MM.1S (cell line): ENCODE results near the gene SPINK9.

Source experiments
- DNase-seq: peaks from one replicate; pipeline ENCODE4 v3.0.0-alpha.2; 2015
- H2AFZ ChIP-seq: fragments of 300-600 bp; sonication (generic); 2 replicates; pipeline ENCODE4 v1.6.0; 2016; ENCODE audit warnings: antibody characterized with exemption, low read length
- H3F3A ChIP-seq: fragments of 300-600 bp; sonication (generic); 2 replicates; pipeline ENCODE4 v1.6.1; 2016; ENCODE audit warnings: mild to moderate bottlenecking, antibody characterized with exemption, low read length, moderate library complexity, mixed read lengths; ENCODE audit not compliant: insufficient read depth
- H3K27ac ChIP-seq: fragments of 300-600 bp; sonication (generic); 2 replicates; pipeline ENCODE4 v1.5.1; 2016; ENCODE audit warnings: mild to moderate bottlenecking, low read length
- H3K27me3 ChIP-seq: fragments of 300-600 bp; sonication (generic); replicated peaks from 2 replicates; pipeline ENCODE4 v1.6.0; 2016; ENCODE audit warnings: low read length; ENCODE audit not compliant: insufficient read depth
- H3K36me3 ChIP-seq: fragments of 300-600 bp; sonication (generic); replicated peaks from 2 replicates; pipeline ENCODE4 v1.6.1; 2016; ENCODE audit warnings: mild to moderate bottlenecking, low read length, mixed read lengths; ENCODE audit not compliant: insufficient read depth
- H3K4me1 ChIP-seq: fragments of 300-600 bp; sonication (generic); 2 replicates; pipeline ENCODE4 v1.6.1; 2016; ENCODE audit warnings: low read length, mixed read lengths
- H3K4me2 ChIP-seq: fragments of 300-600 bp; sonication (generic); 2 replicates; pipeline ENCODE4 v1.6.0; 2016; ENCODE audit warnings: low read depth, low read length
- H3K4me3 ChIP-seq: fragments of 300-600 bp; sonication (generic); 2 replicates; pipeline ENCODE4 v1.5.1; 2016; ENCODE audit warnings: low read length, mixed read lengths
- H3K79me2 ChIP-seq: fragments of 300-600 bp; sonication (generic); 2 replicates; pipeline ENCODE4 v1.6.1; 2016; ENCODE audit warnings: mixed run types, low read length, mixed read lengths
- H3K9ac ChIP-seq: fragments of 300-600 bp; sonication (generic); 2 replicates; pipeline ENCODE4 v1.6.1; 2016; ENCODE audit warnings: low read length, mixed read lengths
- H3K9me2 ChIP-seq: fragments of 300-600 bp; sonication (generic); replicated peaks from 2 replicates; pipeline ENCODE4 v1.6.1; 2016; ENCODE audit warnings: mild to moderate bottlenecking, low read length, mixed read lengths; ENCODE audit not compliant: insufficient read depth
- H3K9me3 ChIP-seq: fragments of 300-600 bp; sonication (generic); replicated peaks from 2 replicates; pipeline ENCODE4 v1.6.1; 2016; ENCODE audit warnings: mild to moderate bottlenecking, low read length, mixed read lengths; ENCODE audit not compliant: insufficient read depth
- H4K20me1 ChIP-seq: fragments of 300-600 bp; sonication (generic); 2 replicates; pipeline ENCODE4 v1.6.1; 2016; ENCODE audit warnings: mild to moderate bottlenecking, low read length, moderate library complexity, mixed read lengths; ENCODE audit not compliant: insufficient read depth
- CTCF ChIP-seq: fragments of 300-600 bp; sonication (generic); IDR thresholded peaks from 2 replicates; pipeline ENCODE4 v1.5.1; 2016; ENCODE audit warnings: antibody characterized with exemption, low read length, mixed read lengths
- EZH2 ChIP-seq: fragments of 300-600 bp; sonication (generic); optimal IDR thresholded peaks from 2 replicates; pipeline ENCODE3; 2017; ENCODE audit warnings: low read depth, mild to moderate bottlenecking, antibody characterized with exemption, low read length, mixed read lengths
- EZH2phosphoT487 ChIP-seq: fragments of 300-600 bp; sonication (generic); IDR thresholded peaks from 2 replicates; pipeline ENCODE4 v1.6.1; 2018; ENCODE audit warnings: antibody characterized with exemption, low read length

Gene SPINK9

GRCh38 chr5:148382961-148383360 lies 47.6 kb downstream of the SPINK9 start:
- peak overlapping the region; percentile 80; the same call in 1 of the 2 replicates for H3K9ac ChIP-seq
- H3K36me3 ChIP-seq: no peaks in the 10 kb centered on the region
- peaks cover 15% of the 10 kb centered on the region for H3K4me1 ChIP-seq
- peak overlapping the region; percentile 79 for H2AFZ ChIP-seq
- no peaks in the 10 kb centered on the region for H3K9me3 ChIP-seq
- H3K27ac ChIP-seq: no peak overlapping the region; the same call in 1 of the 2 replicates
- H3K9me2 ChIP-seq: no peaks in the 10 kb centered on the region
- peaks cover 39% of the 10 kb centered on the region for H3K79me2 ChIP-seq
- no peak for DNase-seq
- peak overlapping the region; percentile 56 for H3K4me2 ChIP-seq
- no peaks in the 10 kb centered on the region for H4K20me1 ChIP-seq
- H3K27me3 ChIP-seq: no peaks in the 10 kb centered on the region
- H3F3A ChIP-seq: no peaks in the 10 kb centered on the region
- TF ChIP-seq CTCF: no peak
- TF ChIP-seq EZH2phosphoT487: no peak
- TF ChIP-seq EZH2: no peak
- peak overlapping the region; percentile 72 for H3K4me3 ChIP-seq

GRCh38 chr5:148383564-148384379 lies 48.4 kb downstream of the SPINK9 start, which contains the start of gene FBXO38:
FBXO38 (plus strand) TSS chr5:148383958; CDS start chr5:148394777, 10,819 bp downstream.
- H3K9me3 ChIP-seq: no peaks in the 10 kb centered on the region
- H4K20me1 ChIP-seq: no peaks in the 10 kb centered on the region
- H3K27me3 ChIP-seq: no peaks in the 10 kb centered on the region
- TF ChIP-seq EZH2phosphoT487 (no peak), CTCF (peak; percentile 15)
- H2AFZ ChIP-seq: peak within 1 kb of the TSS; percentile 79
- H3K79me2 ChIP-seq: peaks cover 47% of the 10 kb centered on the region
- peak within 1 kb of the TSS; percentile 64; the same call in 1 of the 2 replicates for H3K27ac ChIP-seq
- H3K9me2 ChIP-seq: no peaks in the 10 kb centered on the region
- peaks cover 15% of the 10 kb centered on the region for H3K4me1 ChIP-seq
- peak within 1 kb of the TSS; percentile 73 for H3K4me2 ChIP-seq
- H3K4me3 ChIP-seq: peak within 1 kb of the TSS; percentile 72
- H3K9ac ChIP-seq: peak within 1 kb of the TSS; percentile 80
- H3K36me3 ChIP-seq: no peaks in the 10 kb centered on the region
- no peaks in the 10 kb centered on the region for H3F3A ChIP-seq
- DNase-seq: peak; percentile 97

- peak; percentile 8 for DNase-seq
- Histone ChIP-seq H3K9me3 (no peaks in the 10 kb centered on the region), H3K4me1 (peaks cover 15% of the 10 kb centered on the region), H3K27me3 (no peaks in the 10 kb centered on the region), H3F3A (no peaks in the 10 kb centered on the region), H3K9me2 (no peaks in the 10 kb centered on the region), H3K36me3 (no peaks in the 10 kb centered on the region), H2AFZ (peak overlapping the region; percentile 20; the same call in 1 of the 2 replicates), H3K9ac (peak overlapping the region; percentile 80), H4K20me1 (no peaks in the 10 kb centered on the region), H3K4me2 (peak overlapping the region; percentile 73), H3K79me2 (peaks cover 53% of the 10 kb centered on the region), H3K4me3 (peak overlapping the region; percentile 72), H3K27ac (peak overlapping the region; percentile 64; the same call in 1 of the 2 replicates)
- TF ChIP-seq EZH2phosphoT487 (no peak), CTCF (no peak), EZH2 (no peak)
Observed at GRCh38 chr5:148384380-148384737, 49.0 kb downstream of the SPINK9 start.
